NCI-H1417 treated with DMSO at 0.1 percent for 48 hours (cell line): ENCODE results near the gene TSR2.
"Not testable (repeated sequence)": the region's sequence is repeated elsewhere in the genome, so short reads cannot be mapped to it uniquely, and the experiment has no call there.

ENCODE experiments used
- DNase-seq: peaks from one replicate; lab custom pipeline; 2025; lab: John Stamatoyannopoulos, UW

The TSR2 gene

GRCh38 chrX:54473993-54474859 lies 34.0 kb downstream of the TSR2 start:
- DNase-seq: no peak

- DNase-seq: no peak
These were observed 39.2 kb downstream of the TSR2 start for GRCh38 chrX:54479136-54480111.

- no peak for DNase-seq
These were observed 42.8 kb downstream of the TSR2 start for GRCh38 chrX:54482839-54483593.

- no peak for DNase-seq
These were observed 43.7 kb downstream of the TSR2 start for GRCh38 chrX:54483946-54484345.

- DNase-seq: no peak
These were observed 44.5 kb downstream of the TSR2 start for GRCh38 chrX:54484666-54485065.

- not testable (repeated sequence) for DNase-seq
These were observed 49.6 kb downstream of the TSR2 start for GRCh38 chrX:54489819-54490218.

- DNase-seq: no peak
These were observed 52.1 kb downstream of the TSR2 start for GRCh38 chrX:54492340-54492739.

- no peak for DNase-seq
These were observed 54.2 kb downstream of the TSR2 start for GRCh38 chrX:54494166-54494988.
